Gastrocnemius medialis (tissue), 4 donors: ENCODE results near the gene NDRG2.

Experiments
- POLR2A ChIP-seq, 2 donors: fragments of 450-650 bp; IDR thresholded peaks; one replicate each; pipeline ENCODE4 v1.6.1; 2017; ENCODE audit warnings: antibody characterized with exemption in 2 of 2, mild to moderate bottlenecking in 2 of 2, moderate library complexity in 2 of 2
- TF ChIP-seq, protein P1 (sequence below), 5 experiments: fragments of 450-650 bp in 3 of 5; fragments of 200-600 bp in 2 of 5; sonication (generic) in 2 of 5; IDR thresholded peaks in 4 of 5; conservative IDR thresholded peaks in 1 of 5; 1 replicate in 4 of 5; 2 replicates in 1 of 5; pipeline ENCODE4 v1.5.1; 2016 to 2019; ENCODE audit warnings: antibody characterized with exemption in 5 of 5, mild to moderate bottlenecking in 3 of 5, moderate library complexity in 3 of 5

DNA sequence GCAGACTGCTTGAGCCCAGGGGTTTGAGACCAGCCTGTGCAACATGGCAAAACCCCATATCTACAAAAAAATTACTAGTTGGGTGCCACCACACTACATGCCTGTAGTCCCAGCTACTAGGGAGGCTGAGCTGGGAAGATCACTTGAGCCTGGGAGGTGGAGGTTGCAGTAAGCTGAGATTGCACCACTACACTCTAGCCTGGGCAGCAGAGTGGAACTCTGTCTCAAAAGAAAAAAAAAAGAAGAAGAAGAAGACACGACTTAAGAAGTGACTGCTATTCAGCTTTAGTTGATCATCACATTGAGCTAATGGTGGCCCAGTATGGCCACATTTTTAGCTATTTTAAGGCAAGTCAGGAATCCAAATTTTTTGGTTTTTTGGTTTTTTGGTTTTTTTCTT, 44.0 kb downstream of the NDRG2 start:
- TF ChIP-seq, protein P1, sequence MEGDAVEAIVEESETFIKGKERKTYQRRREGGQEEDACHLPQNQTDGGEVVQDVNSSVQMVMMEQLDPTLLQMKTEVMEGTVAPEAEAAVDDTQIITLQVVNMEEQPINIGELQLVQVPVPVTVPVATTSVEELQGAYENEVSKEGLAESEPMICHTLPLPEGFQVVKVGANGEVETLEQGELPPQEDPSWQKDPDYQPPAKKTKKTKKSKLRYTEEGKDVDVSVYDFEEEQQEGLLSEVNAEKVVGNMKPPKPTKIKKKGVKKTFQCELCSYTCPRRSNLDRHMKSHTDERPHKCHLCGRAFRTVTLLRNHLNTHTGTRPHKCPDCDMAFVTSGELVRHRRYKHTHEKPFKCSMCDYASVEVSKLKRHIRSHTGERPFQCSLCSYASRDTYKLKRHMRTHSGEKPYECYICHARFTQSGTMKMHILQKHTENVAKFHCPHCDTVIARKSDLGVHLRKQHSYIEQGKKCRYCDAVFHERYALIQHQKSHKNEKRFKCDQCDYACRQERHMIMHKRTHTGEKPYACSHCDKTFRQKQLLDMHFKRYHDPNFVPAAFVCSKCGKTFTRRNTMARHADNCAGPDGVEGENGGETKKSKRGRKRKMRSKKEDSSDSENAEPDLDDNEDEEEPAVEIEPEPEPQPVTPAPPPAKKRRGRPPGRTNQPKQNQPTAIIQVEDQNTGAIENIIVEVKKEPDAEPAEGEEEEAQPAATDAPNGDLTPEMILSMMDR (IDR thresholded peaks at IDR 0.05 in 4 of 5, conservative IDR thresholded peaks at IDR 0.05 in 1 of 5), result no peak
- no peak for TF ChIP-seq POLR2A (IDR thresholded peaks at IDR 0.05)
